Sigmoid colon (tissue), 7 donors: ENCODE measurements around the gene PDXDC1. TPM values are rescaled to one million over a fixed set of nuclear protein-coding genes. Genes with fewer than 3 reads are reported as not detected.
"Not testable (repeated sequence)": the region's sequence is repeated elsewhere in the genome, so short reads cannot be mapped to it uniquely, and the experiment has no call there.

Source experiments
- DNase-seq: peaks from one replicate; pipeline ENCODE4 v3.0.0-alpha.2; 2019
- H3K27ac ChIP-seq, 4 donors: fragments of 200-600 bp; sonication (generic); one replicate each; pipeline ENCODE4 v1.5.1; 2016 to 2019; ENCODE audit warnings: mild to moderate bottlenecking in 1 of 4
- H3K27me3 ChIP-seq, 3 donors: fragments of 200-600 bp; sonication (generic); one replicate each; pipeline ENCODE4 v1.5.1; 2019; ENCODE audit warnings: mild to moderate bottlenecking in 1 of 3
- H3K36me3 ChIP-seq, 4 donors: fragments of 200-600 bp; sonication (generic); one replicate each; pipeline ENCODE4 v1.5.1; 2016 to 2019
- H3K4me1 ChIP-seq, 4 donors: fragments of 200-600 bp; sonication (generic); one replicate each; pipeline ENCODE4 v1.5.1; 2017 to 2019
- H3K4me3 ChIP-seq, 4 donors: fragments of 200-600 bp; sonication (generic); one replicate each; pipeline ENCODE4 v1.5.1; 2017 to 2019; ENCODE audit warnings: mild to moderate bottlenecking in 2 of 4, moderate library complexity in 1 of 4
- H3K9me3 ChIP-seq, 4 donors: fragments of 200-600 bp in 3 of 4; sonication (generic) in 3 of 4; one replicate each; pipeline versions ENCODE4 v1.5.1 to v1.6.1; 2013 to 2019
- EP300 ChIP-seq, 4 donors: sonication (generic); formaldehyde crosslinking; IDR thresholded peaks; one replicate each; pipeline ENCODE4 v1.6.1; 2017; ENCODE audit warnings: antibody characterized with exemption in 4 of 4
- POLR2A ChIP-seq, 2 donors: fragments of 450-650 bp; IDR thresholded peaks; one replicate each; pipeline ENCODE4 v1.6.1; 2016; ENCODE audit warnings: antibody characterized with exemption in 2 of 2, mild to moderate bottlenecking in 2 of 2, moderate library complexity in 2 of 2
- POLR2AphosphoS5 ChIP-seq, 4 donors: sonication (generic); formaldehyde crosslinking; IDR thresholded peaks; one replicate each; pipeline ENCODE4 v1.6.1; 2017; ENCODE audit warnings: antibody characterized with exemption in 4 of 4
- WGBS, 2 donors: extraction: QIAGEN DNeasy Blood & Tissue Kit; methylation state at CpG; one replicate each; pipeline ENCODE4 v1.1.7; 2013; 5-methylcytosine and 5-hydroxymethylcytosine counted together
- intact Hi-C: fragments of 100-400 bp; cut with DNase I; formaldehyde crosslinking; loops from one replicate; pipeline ENCODE4 v1.15.1; 2023
- polyA plus RNA-seq, 3 donors: library from polyadenylated mRNA; stranded (reverse); fragments of 200-250 nt; gene quantifications; one replicate each; pipeline ENCODE4 v1.2.3, GENCODE V29; 2013
- total RNA-seq, 4 donors: library from RNA; depleted of rRNA; stranded (reverse); fragments of >200 nt; gene quantifications; one replicate each; pipeline ENCODE4 v1.1.0, GENCODE V29; 2016
- TF ChIP-seq, protein P1 (sequence below), 4 experiments: fragments of 450-650 bp in 3 of 4; fragments of 200-600 bp in 1 of 4; IDR thresholded peaks; one replicate each; pipeline ENCODE4 v1.5.1; 2016 to 2019; ENCODE audit warnings: antibody characterized with exemption in 4 of 4, mild to moderate bottlenecking in 3 of 4, moderate library complexity in 2 of 4
- donor health status: healthy with polysubstance abuse.
- donor health status: Bipolar disorder and iron deficiency.
- donor health status: healthy.

The PDXDC1 gene
- total and polyA plus RNA-seq, 7 donors, result 46.4 to 112 (median 57.3) TPM

DNA sequence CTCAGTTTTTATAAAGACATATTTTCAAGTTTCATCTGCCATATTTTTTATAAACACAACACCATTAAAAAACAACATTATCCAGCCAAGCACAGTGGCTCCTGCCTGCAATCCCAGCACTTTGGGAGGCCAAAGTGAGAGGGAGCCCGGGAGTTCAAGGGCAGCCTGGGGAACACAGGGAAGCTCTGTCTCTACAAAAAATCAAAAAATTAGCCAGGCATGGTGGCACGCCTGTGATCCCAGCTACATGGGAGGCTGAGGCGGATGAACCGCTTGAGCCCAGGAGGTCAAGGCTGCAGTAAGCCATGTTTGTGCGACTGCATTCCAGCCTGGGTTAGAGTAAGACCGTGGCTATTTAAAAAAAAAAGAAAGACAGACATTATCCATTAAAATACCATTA lies 98.3 kb downstream of the PDXDC1 start:
- TF ChIP-seq EP300 (IDR thresholded peaks at IDR 0.05) (no peak), POLR2AphosphoS5 (IDR thresholded peaks at IDR 0.05) (no peak), POLR2A (IDR thresholded peaks at IDR 0.05) (no peak)
- TF ChIP-seq, protein P1, sequence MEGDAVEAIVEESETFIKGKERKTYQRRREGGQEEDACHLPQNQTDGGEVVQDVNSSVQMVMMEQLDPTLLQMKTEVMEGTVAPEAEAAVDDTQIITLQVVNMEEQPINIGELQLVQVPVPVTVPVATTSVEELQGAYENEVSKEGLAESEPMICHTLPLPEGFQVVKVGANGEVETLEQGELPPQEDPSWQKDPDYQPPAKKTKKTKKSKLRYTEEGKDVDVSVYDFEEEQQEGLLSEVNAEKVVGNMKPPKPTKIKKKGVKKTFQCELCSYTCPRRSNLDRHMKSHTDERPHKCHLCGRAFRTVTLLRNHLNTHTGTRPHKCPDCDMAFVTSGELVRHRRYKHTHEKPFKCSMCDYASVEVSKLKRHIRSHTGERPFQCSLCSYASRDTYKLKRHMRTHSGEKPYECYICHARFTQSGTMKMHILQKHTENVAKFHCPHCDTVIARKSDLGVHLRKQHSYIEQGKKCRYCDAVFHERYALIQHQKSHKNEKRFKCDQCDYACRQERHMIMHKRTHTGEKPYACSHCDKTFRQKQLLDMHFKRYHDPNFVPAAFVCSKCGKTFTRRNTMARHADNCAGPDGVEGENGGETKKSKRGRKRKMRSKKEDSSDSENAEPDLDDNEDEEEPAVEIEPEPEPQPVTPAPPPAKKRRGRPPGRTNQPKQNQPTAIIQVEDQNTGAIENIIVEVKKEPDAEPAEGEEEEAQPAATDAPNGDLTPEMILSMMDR (IDR thresholded peaks at IDR 0.05), result no peak
- H3K4me3 ChIP-seq, result no peak overlapping the region
- no peaks in the 10 kb centered on the region for H3K27me3 ChIP-seq
- H3K4me1 ChIP-seq, result no peaks in the 10 kb centered on the region
- peaks cover 16 to 76% (median 31%) of the 10 kb centered on the region in 4 donors for H3K36me3 ChIP-seq
- no peak overlapping the region for H3K27ac ChIP-seq
- no peak for DNase-seq
- no peaks in the 10 kb centered on the region for H3K9me3 ChIP-seq
- intact Hi-C loops, result no loop called here
- WGBS, 2 donors, result 89 to 93% methylated on average over 6 of the region's 6 CpGs

DNA sequence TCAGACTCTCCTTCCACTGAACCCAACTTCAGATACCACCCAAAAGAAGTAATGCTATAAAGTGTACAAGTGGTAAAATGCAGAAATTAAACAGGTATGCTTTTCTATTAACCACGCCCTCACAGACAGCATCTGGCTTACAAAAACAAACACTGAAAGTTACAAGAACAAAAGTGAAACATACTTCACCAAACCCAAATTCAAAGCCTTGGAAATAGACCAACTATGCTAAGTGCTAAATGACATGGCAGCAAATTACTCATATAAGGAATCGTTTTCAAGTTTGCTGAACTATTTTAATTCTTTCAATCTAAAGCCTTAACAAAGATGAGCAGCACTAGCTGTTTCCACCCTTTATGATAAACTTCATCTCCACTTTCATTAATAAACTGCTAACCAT lies 101.3 kb downstream of the PDXDC1 start:
- DNase-seq, H3K4me3 ChIP-seq, H3K27ac ChIP-seq, H3K9me3 ChIP-seq, H3K27me3 ChIP-seq, H3K4me1 ChIP-seq, intact Hi-C loops: not testable (repeated sequence)
- 59 to 79% methylated on average over 2 of the region's 2 CpGs for WGBS, 2 donors
- H3K36me3 ChIP-seq, result peaks cover 16 to 63% (median 25%) of the 10 kb centered on the region in 4 donors

GRCh38 chr16:15080883-15081282 lies 106.1 kb downstream of the PDXDC1 start:
- H3K27ac ChIP-seq, H3K4me3 ChIP-seq, H3K4me1 ChIP-seq, H3K9me3 ChIP-seq, H3K27me3 ChIP-seq, intact Hi-C loops, DNase-seq: not testable (repeated sequence)
- WGBS, 2 donors, result 42 to 100% methylated on average over 1 of the region's 1 CpG
- peaks cover 11 to 71% (median 23%) of the 10 kb centered on the region in 4 donors for H3K36me3 ChIP-seq

GRCh38 chr16:15082788-15083187 lies 108.0 kb downstream of the PDXDC1 start:
- H3K27me3 ChIP-seq, H3K4me3 ChIP-seq, H3K27ac ChIP-seq, DNase-seq, H3K4me1 ChIP-seq, H3K9me3 ChIP-seq, intact Hi-C loops: not testable (repeated sequence)
- 89 to 90% methylated on average over 3 of the region's 3 CpGs for WGBS, 2 donors
- peaks cover 8 to 65% (median 19%) of the 10 kb centered on the region in 4 donors for H3K36me3 ChIP-seq

GRCh38 chr16:15090663-15091269 lies 115.9 kb downstream of the PDXDC1 start:
- DNase-seq, H3K27me3 ChIP-seq, H3K27ac ChIP-seq, intact Hi-C loops, H3K4me3 ChIP-seq, H3K9me3 ChIP-seq: not testable (repeated sequence)
- Histone ChIP-seq H3K4me1 (peaks cover 0 to 17% (median 14%) of the 10 kb centered on the region in 4 donors), H3K36me3 (peaks cover 0 to 45% (median 2%) of the 10 kb centered on the region in 4 donors)
- WGBS, 2 donors, result 40 to 79% methylated on average over 1 of the region's 1 CpG

- intact Hi-C loops, H3K27me3 ChIP-seq, DNase-seq, H3K9me3 ChIP-seq: not testable (repeated sequence)
- Histone ChIP-seq H3K36me3 (peaks cover 0 to 33% (median 2%) of the 10 kb centered on the region in 4 donors), H3K27ac (peak overlapping the region; percentile 82 to 88 (median 84)), H3K4me3 (peak overlapping the region; percentile 55 to 64 (median 62)), H3K4me1 (peaks cover 0 to 17% (median 14%) of the 10 kb centered on the region in 4 donors)
- WGBS, 2 donors, result 4 to 8% methylated on average over 13 to 14 of the region's 14 CpGs
These were observed 118.7 kb downstream of the PDXDC1 start for GRCh38 chr16:15093571-15093954.

DNA sequence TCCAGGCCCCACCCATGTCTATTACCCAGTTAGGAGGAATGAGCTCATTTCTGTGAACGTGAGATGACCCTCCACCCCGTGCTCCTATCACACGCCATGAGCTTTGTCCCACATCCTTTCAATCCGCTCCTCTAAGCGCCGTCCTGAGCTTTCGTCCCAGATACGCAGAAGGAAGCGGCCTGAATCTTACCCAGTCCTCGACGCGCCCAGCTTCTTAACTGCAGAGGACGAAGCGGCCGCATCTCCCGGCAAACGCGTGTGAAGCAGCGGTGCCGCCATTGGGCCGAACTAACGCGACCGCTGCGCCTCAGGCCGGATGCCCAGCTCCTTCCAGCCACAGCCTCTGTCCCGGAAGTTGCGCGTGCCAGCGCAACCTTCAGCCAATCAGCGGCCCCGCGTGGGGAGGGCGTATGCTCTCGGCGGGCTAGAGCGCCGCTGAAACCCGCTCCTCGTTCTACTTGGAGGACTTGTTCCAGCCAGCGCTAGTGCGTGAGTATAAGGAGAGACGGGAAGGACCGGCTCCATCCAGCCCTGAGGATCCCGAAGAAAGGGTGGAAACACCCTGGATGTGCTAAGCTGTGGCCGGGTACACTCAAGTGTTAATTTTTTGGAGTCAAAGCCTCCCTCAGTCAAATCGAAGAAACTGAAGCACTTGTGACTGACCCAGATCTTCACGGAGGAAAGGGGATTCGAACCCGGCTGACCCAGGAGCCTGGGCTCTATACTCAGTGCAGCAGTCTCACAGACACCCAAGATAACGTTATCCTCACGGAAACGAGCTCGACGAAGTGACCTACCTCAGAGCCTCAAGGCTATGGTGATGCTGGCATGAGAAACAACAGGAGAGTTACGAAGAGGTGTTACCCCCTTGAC lies 119.4 kb downstream of the PDXDC1 start, which contains the start of gene RRN3:
RRN3 (minus strand) TSS at position 318 of the 873 bp plus-strand sequence; CDS start at position 279, 39 bp downstream.
- DNase-seq, result peak; percentile 97
- Histone ChIP-seq H3K27ac (peak within 1 kb of the TSS; percentile 82 to 88 (median 84)), H3K4me3 (peak within 1 kb of the TSS; percentile 55 to 64 (median 62)), H3K4me1 (peaks cover 0 to 17% (median 14%) of the 10 kb centered on the region in 4 donors), H3K36me3 (peaks cover 0 to 26% (median 2%) of the 10 kb centered on the region in 4 donors)
- WGBS, 2 donors, result 2 to 3% methylated on average over 56 of the region's 56 CpGs
- H3K9me3 ChIP-seq, intact Hi-C loops, H3K27me3 ChIP-seq: not testable (repeated sequence)
- TF ChIP-seq POLR2A (IDR thresholded peaks at IDR 0.05) (peak; percentile 66 to 74), POLR2AphosphoS5 (IDR thresholded peaks at IDR 0.05) (peak; percentile 78 to 93 (median 88))

DNA sequence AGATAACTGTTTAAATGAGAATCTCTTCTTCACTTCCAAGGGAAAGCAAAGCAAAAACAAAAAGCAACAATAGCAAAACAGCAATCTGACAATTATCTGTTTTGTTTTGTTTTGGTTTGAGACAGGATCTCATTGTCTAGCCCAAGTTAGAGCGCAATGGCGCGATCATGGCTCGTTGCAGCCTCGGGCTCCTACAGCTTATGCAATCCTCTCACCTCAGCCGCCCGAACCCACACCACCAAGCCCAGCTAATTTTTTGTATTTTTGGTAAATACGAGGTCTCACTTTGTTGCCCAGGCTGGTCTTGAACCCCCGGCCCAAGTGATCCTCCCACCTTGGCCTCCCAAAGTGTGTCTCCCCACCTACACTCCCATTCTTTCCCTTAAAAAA lies 121.8 kb downstream of the PDXDC1 start:
- H3K27ac ChIP-seq, H3K27me3 ChIP-seq, H3K9me3 ChIP-seq, H3K4me3 ChIP-seq, H3K36me3 ChIP-seq, DNase-seq, intact Hi-C loops: not testable (repeated sequence)
- peaks cover 0 to 17% (median 14%) of the 10 kb centered on the region in 4 donors for H3K4me1 ChIP-seq
- 85 to 92% methylated on average over 9 of the region's 9 CpGs for WGBS, 2 donors

DNA sequence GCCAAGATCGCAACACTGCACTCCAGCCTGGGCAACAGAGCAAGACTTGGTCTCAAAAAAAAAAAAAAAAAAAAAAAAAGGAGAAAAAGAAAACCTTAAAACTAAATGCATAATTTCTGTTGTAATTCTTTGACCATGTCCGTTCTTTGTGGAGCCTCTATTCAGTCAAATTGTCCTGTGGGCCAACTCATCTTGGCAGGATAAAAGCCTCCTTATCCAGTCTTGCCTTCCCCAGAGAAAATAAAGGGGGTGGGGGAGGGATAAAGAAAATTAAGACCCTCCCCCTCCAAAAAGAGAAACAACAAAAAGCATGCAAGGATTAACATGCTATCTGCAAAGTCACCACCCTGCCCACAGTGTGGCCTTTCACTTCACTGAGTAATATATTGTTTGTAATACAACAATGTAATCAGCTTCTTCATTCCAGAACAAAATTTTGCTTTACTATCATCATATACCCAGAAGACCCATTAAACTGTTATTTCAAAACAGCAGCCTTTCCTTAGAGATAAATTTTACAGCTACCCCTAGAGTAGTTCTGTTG lies 124.6 kb downstream of the PDXDC1 start:
- H3K9me3 ChIP-seq, H3K4me3 ChIP-seq, intact Hi-C loops, DNase-seq, H3K4me1 ChIP-seq, H3K27ac ChIP-seq, H3K27me3 ChIP-seq, H3K36me3 ChIP-seq: not testable (repeated sequence)
- 94 to 95% methylated on average over 2 of the region's 2 CpGs for WGBS, 2 donors

- intact Hi-C loops, H3K4me1 ChIP-seq, H3K27me3 ChIP-seq, H3K36me3 ChIP-seq, H3K9me3 ChIP-seq, DNase-seq, H3K4me3 ChIP-seq, H3K27ac ChIP-seq: not testable (repeated sequence)
- WGBS, 2 donors, result 87 to 88% methylated on average over 5 of the region's 5 CpGs
These were observed 125.7 kb downstream of the PDXDC1 start for GRCh38 chr16:15100372-15100987.
